ENCODE results near the gene MECP2. TPM values are rescaled to one million over a fixed set of nuclear protein-coding genes. Genes with fewer than 3 reads are reported as not detected.
"Not testable (repeated sequence)": the region's sequence is repeated elsewhere in the genome, so short reads cannot be mapped to it uniquely, and the experiment has no call there.

The MECP2 gene
- polyA plus RNA-seq, 2 of the 4 experiments (the other 2 are of a cell fraction), result 17.7 to 19.2 TPM

- no peak for FAIRE-seq
- CTCF ChIA-PET, result no interaction called here
- Histone ChIP-seq H3K4me3 (no peak overlapping the region), H3K4me1 (no peaks in the 10 kb centered on the region), H3K27ac (no peak overlapping the region), H3K9me3 (no peaks in the 10 kb centered on the region), H3K4me2 (no peak overlapping the region)
- DNase-seq (ENCODE audit: low read depth in 1 of 2, low spot score in 1 of 2), result no peak
- WGBS (ENCODE audit: missing lambda C conversion rate), result 84% methylated on average over 4 of the region's 12 CpGs
- TF ChIP-seq NPAS2 (CRISPR knock-in tag; IDR thresholded peaks at IDR 0.05; ENCODE audit: borderline replicate concordance) (no peak), ZSCAN20 (CRISPR knock-in tag; IDR thresholded peaks at IDR 0.05) (no peak), FOSB (CRISPR knock-in tag; IDR thresholded peaks at IDR 0.05) (no peak), RARB (CRISPR knock-in tag; IDR thresholded peaks at IDR 0.05) (no peak), NR3C1 (IDR thresholded peaks at IDR 0.05) (no peak), NFE2L2 (conservative IDR thresholded peaks at IDR 0.05; ENCODE audit: low read length) (no peak), HOXA7 (CRISPR knock-in tag; IDR thresholded peaks at IDR 0.05) (no peak), EHMT2 (IDR thresholded peaks at IDR 0.05; ENCODE audit: low read depth) (no peak), MAZ (IDR thresholded peaks at IDR 0.05; ENCODE audit: borderline replicate concordance, low read depth, low read length) (no peak)
- POLR2A ChIA-PET, result no interaction called here
- no peak for ATAC-seq
Measured at GRCh38 chrX:153983321-153983801, 114.2 kb downstream of the MECP2 start.

GRCh38 chrX:153981771-153982533, 115.6 kb downstream of the MECP2 start:
- POLR2A ChIA-PET, result interaction anchor here (0.9 kb wide), 1 partner anchor 10 kb away, joined by 5 read pairs; the partner anchor contains the start of gene HCFC1
- H3K27ac ChIP-seq, result no peak overlapping the region
- no peak for FAIRE-seq
- 95% methylated on average over 44 of the region's 52 CpGs for WGBS (ENCODE audit: missing lambda C conversion rate)
- no peak overlapping the region for H3K4me2 ChIP-seq
- TF ChIP-seq CHD2 (IDR thresholded peaks at IDR 0.05; ENCODE audit: low read length, partially characterized antibody) (no peak), CTCF (IDR thresholded peaks at IDR 0.05) (no peak), NFE2L2 (conservative IDR thresholded peaks at IDR 0.05; ENCODE audit: low read length) (no peak), ZNF302 (CRISPR knock-in tag; IDR thresholded peaks at IDR 0.05) (no peak)
- no peaks in the 10 kb centered on the region for H3K9me3 ChIP-seq
- no peaks in the 10 kb centered on the region for H3K4me1 ChIP-seq
- CTCF ChIA-PET, result interaction anchor here (3.2 kb wide), 1 partner anchor 32 kb away, joined by 15 read pairs; no protein-coding TSS in a partner anchor
- ATAC-seq, result no peak
- DNase-seq (ENCODE audit: low read depth in 1 of 2, low spot score in 1 of 2), result no peak
- H3K4me3 ChIP-seq, result no peak overlapping the region

- WGBS (ENCODE audit: missing lambda C conversion rate), result 95% methylated on average over 7 of the region's 7 CpGs
Measured at GRCh38 chrX:153981231-153981630, 116.3 kb downstream of the MECP2 start.

GRCh38 chrX:153980394-153980793, 117.1 kb downstream of the MECP2 start:
- CTCF ChIA-PET, result interaction anchor here (3.2 kb wide), 1 partner anchor 33 kb away, joined by 15 read pairs; no protein-coding TSS in a partner anchor
- WGBS (ENCODE audit: missing lambda C conversion rate), result 87% methylated on average over 8 of the region's 10 CpGs
- H3K4me2 ChIP-seq; H3K4me3 ChIP-seq; ATAC-seq; H3K4me1 ChIP-seq; DNase-seq (ENCODE audit: low read depth in 1 of 2, low spot score in 1 of 2); H3K27ac ChIP-seq; H3K9me3 ChIP-seq; FAIRE-seq; POLR2A ChIA-PET: not testable (repeated sequence)

More at GRCh38 chrX:153981231-153981630, 116.3 kb downstream of the MECP2 start:
- no peak for ATAC-seq
- ChIA-PET POLR2A (interaction anchor here (0.9 kb wide), 1 partner anchor 10 kb away, joined by 5 read pairs; the partner anchor contains the start of gene HCFC1), CTCF (interaction anchor here (3.2 kb wide), 1 partner anchor 32 kb away, joined by 15 read pairs; no protein-coding TSS in a partner anchor)
- TF ChIP-seq JUN (IDR thresholded peaks at IDR 0.05) (no peak), POLR2AphosphoS2 (conservative IDR thresholded peaks at IDR 0.05; ENCODE audit: low read length) (no peak), NPAS2 (CRISPR knock-in tag; IDR thresholded peaks at IDR 0.05; ENCODE audit: borderline replicate concordance) (no peak), NR3C1 (IDR thresholded peaks at IDR 0.05) (no peak), CEBPB (IDR thresholded peaks at IDR 0.05) (no peak), ZSCAN20 (CRISPR knock-in tag; IDR thresholded peaks at IDR 0.05) (no peak), ELK1 (IDR thresholded peaks at IDR 0.05; ENCODE audit: low read depth, low read length) (no peak), BHLHE40 (IDR thresholded peaks at IDR 0.05; ENCODE audit: low read depth, low read length) (no peak), FOSL2 (IDR thresholded peaks at IDR 0.05) (no peak), FOSL2 (CRISPR knock-in tag; IDR thresholded peaks at IDR 0.05) (no peak), NFE2L2 (conservative IDR thresholded peaks at IDR 0.05; ENCODE audit: low read length) (no peak), E2F6 (IDR thresholded peaks at IDR 0.05; ENCODE audit: borderline replicate concordance, low read depth) (no peak)
- H3K4me3 ChIP-seq, result no peak overlapping the region
- no peak for DNase-seq (ENCODE audit: low read depth in 1 of 2, low spot score in 1 of 2)
- FAIRE-seq, result no peak
- no peak overlapping the region for H3K27ac ChIP-seq
- H3K9me3 ChIP-seq, result no peaks in the 10 kb centered on the region
- no peaks in the 10 kb centered on the region for H3K4me1 ChIP-seq
- H3K4me2 ChIP-seq, result no peak overlapping the region
